Ishikawa (cell line): ENCODE results near the gene DMBT1.

Experiments used
- CEBPB ChIP-seq: IDR thresholded peaks from 2 replicates; pipeline ENCODE4 v1.6.1; 2012
- CREB1 ChIP-seq: IDR thresholded peaks from 2 replicates; pipeline ENCODE4 v1.6.1; 2012; ENCODE audit warnings: low read depth
- EGR1 ChIP-seq: IDR thresholded peaks from 2 replicates; pipeline ENCODE4 v1.6.1; 2012
- EP300 ChIP-seq: IDR thresholded peaks from 2 replicates; pipeline ENCODE4 v1.6.1; 2012; ENCODE audit warnings: borderline replicate concordance
- FOXM1 ChIP-seq: IDR thresholded peaks from 2 replicates; pipeline ENCODE4 v1.6.1; 2012; ENCODE audit warnings: low read depth, borderline replicate concordance
- NFIC ChIP-seq: IDR thresholded peaks from 2 replicates; pipeline ENCODE4 v1.6.1; 2012
- RAD21 ChIP-seq: IDR thresholded peaks from 2 replicates; pipeline ENCODE4 v1.6.1; 2012; ENCODE audit warnings: low read depth
- TAF1 ChIP-seq: IDR thresholded peaks from 2 replicates; pipeline ENCODE4 v1.6.1; 2012; ENCODE audit warnings: low read depth, mild to moderate bottlenecking
- TCF12 ChIP-seq: IDR thresholded peaks from 2 replicates; pipeline ENCODE4 v1.6.1; 2012; ENCODE audit warnings: low read depth
- TEAD4 ChIP-seq: IDR thresholded peaks from 2 replicates; pipeline ENCODE4 v1.6.1; 2012
- USF1 ChIP-seq: IDR thresholded peaks from 2 replicates; pipeline ENCODE4 v1.6.1; 2012
- YY1 ChIP-seq: IDR thresholded peaks from 2 replicates; pipeline ENCODE4 v1.6.1; 2012; ENCODE audit warnings: low read depth
- ZBTB7A ChIP-seq: IDR thresholded peaks from 2 replicates; pipeline ENCODE4 v1.6.1; 2012; ENCODE audit warnings: low read depth
- TF ChIP-seq, protein P1 (sequence below): IDR thresholded peaks from 2 replicates; pipeline ENCODE4 v1.6.1; 2012
- TF ChIP-seq, protein P2 (sequence below): IDR thresholded peaks from 2 replicates; pipeline ENCODE4 v1.6.1; 2012; ENCODE audit warnings: low read depth, mild to moderate bottlenecking

DMBT1 gene

GRCh38 chr10:122531939-122532338 is 28.6 kb upstream of the DMBT1 start:
- no peak for TF ChIP-seq ZBTB7A
- no peak for TF ChIP-seq CREB1
- TF ChIP-seq RAD21, result no peak
- TF ChIP-seq, protein P1, sequence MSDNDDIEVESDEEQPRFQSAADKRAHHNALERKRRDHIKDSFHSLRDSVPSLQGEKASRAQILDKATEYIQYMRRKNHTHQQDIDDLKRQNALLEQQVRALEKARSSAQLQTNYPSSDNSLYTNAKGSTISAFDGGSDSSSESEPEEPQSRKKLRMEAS, result no peak
- TF ChIP-seq NFIC, result no peak
- TF ChIP-seq TCF12, result no peak
- TF ChIP-seq FOXM1, result no peak
- TF ChIP-seq, protein P2, sequence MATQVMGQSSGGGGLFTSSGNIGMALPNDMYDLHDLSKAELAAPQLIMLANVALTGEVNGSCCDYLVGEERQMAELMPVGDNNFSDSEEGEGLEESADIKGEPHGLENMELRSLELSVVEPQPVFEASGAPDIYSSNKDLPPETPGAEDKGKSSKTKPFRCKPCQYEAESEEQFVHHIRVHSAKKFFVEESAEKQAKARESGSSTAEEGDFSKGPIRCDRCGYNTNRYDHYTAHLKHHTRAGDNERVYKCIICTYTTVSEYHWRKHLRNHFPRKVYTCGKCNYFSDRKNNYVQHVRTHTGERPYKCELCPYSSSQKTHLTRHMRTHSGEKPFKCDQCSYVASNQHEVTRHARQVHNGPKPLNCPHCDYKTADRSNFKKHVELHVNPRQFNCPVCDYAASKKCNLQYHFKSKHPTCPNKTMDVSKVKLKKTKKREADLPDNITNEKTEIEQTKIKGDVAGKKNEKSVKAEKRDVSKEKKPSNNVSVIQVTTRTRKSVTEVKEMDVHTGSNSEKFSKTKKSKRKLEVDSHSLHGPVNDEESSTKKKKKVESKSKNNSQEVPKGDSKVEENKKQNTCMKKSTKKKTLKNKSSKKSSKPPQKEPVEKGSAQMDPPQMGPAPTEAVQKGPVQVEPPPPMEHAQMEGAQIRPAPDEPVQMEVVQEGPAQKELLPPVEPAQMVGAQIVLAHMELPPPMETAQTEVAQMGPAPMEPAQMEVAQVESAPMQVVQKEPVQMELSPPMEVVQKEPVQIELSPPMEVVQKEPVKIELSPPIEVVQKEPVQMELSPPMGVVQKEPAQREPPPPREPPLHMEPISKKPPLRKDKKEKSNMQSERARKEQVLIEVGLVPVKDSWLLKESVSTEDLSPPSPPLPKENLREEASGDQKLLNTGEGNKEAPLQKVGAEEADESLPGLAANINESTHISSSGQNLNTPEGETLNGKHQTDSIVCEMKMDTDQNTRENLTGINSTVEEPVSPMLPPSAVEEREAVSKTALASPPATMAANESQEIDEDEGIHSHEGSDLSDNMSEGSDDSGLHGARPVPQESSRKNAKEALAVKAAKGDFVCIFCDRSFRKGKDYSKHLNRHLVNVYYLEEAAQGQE, result no peak
- no peak for TF ChIP-seq YY1
- no peak for TF ChIP-seq TAF1
- no peak for TF ChIP-seq EP300
- TF ChIP-seq CEBPB, result no peak
- no peak for TF ChIP-seq USF1
- no peak for TF ChIP-seq EGR1
- TF ChIP-seq TEAD4, result no peak

DNA sequence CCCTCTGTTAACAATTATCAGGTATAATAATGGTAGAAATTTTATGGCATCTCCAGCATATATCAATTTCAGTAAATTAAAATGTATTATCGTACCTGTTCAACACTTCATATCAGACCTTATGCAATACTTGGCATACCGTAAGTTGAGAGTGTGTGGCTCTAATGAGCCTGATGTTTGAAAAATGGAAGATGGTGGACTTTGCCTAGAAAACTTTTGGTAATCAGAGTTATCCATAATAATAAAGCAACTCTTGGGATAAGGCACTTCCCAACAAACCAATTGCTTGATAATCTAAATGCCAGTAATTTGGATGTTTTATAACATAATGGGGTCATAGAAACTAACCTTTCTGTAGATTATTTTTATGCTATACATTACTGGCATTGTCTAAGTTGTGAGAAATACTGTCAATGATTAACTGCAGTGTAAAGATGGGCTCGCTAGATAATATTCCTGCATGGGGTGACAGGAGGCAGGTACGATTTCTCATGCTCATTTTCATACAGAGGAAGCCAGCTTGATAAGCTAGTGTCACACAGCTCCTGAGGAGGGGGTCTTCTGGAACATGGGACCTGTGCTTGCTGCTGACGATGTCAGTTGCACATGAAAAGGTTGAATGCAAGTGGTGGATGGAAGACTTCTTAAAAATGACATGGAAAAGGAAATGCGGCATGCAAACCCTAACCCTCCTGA is 27.8 kb upstream of the DMBT1 start:
- TF ChIP-seq, protein P2, result no peak
- TF ChIP-seq EGR1, result no peak
- no peak for TF ChIP-seq TCF12

DNA sequence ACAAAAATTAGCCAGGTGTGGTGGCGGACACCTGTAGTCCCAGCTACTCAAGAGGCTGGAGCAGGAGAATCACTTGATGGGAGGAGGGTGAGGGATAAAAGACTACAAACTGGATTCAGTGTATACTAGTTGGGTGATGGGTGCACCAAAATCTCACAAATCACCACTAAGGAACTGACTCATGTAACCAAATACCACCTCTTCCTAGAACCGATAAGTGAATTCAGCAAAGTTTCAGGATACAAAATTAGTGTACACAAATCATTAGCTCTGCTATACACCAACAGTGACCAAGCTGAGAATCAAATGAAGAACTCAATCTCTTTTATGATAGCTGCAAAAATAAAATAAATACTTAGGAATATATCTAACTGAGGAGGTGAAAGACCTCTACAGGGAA is 23.0 kb upstream of the DMBT1 start:
- TF ChIP-seq YY1 (no peak), FOXM1 (no peak), ZBTB7A (no peak), RAD21 (no peak), CREB1 (no peak)
- TF ChIP-seq, protein P1, result no peak

- no peak for TF ChIP-seq ZBTB7A
- TF ChIP-seq FOXM1, result no peak
- TF ChIP-seq TCF12, result no peak
- TF ChIP-seq RAD21, result no peak
- TF ChIP-seq, protein P2, result no peak
- TF ChIP-seq TAF1, result no peak
- TF ChIP-seq YY1, result no peak
- TF ChIP-seq TEAD4, result no peak
- no peak for TF ChIP-seq NFIC
- TF ChIP-seq, protein P1, result no peak
- TF ChIP-seq USF1, result no peak
- no peak for TF ChIP-seq EGR1
- TF ChIP-seq EP300, result no peak
- TF ChIP-seq CREB1, result no peak
- no peak for TF ChIP-seq CEBPB
Measured at GRCh38 chr10:122541541-122542002, 19.0 kb upstream of the DMBT1 start.
